Measurements from ENCODE around the gene PLAC9.

PLAC9 gene

GRCh38 chr10:80186364-80187012, 54.0 kb downstream of the PLAC9 start:
- Histone ChIP-seq H3K27me3 (ENCODE audit: insufficient read depth, low read length) (no peaks in the 10 kb centered on the region), H3K36me3 (ENCODE audit: insufficient read depth, low read length) (no peaks in the 10 kb centered on the region), H2AFZ (ENCODE audit: low read depth, low read length) (peak overlapping the region; percentile 16), H3K4me3 (ENCODE audit: low read length) (no peak overlapping the region), H3K4me1 (ENCODE audit: insufficient read depth, low read length) (no peaks in the 10 kb centered on the region), H3K9me3 (ENCODE audit: low read length) (no peaks in the 10 kb centered on the region)

- no peak overlapping the region for H3K4me3 ChIP-seq (ENCODE audit: low read length)
- H3K27me3 ChIP-seq (ENCODE audit: insufficient read depth, low read length): no peaks in the 10 kb centered on the region
- H2AFZ ChIP-seq (ENCODE audit: low read depth, low read length): peak overlapping the region; percentile 16
- H3K36me3 ChIP-seq (ENCODE audit: insufficient read depth, low read length): no peaks in the 10 kb centered on the region
- H3K4me1 ChIP-seq (ENCODE audit: insufficient read depth, low read length): no peaks in the 10 kb centered on the region
- peaks cover 1% of the 10 kb centered on the region for H3K9me3 ChIP-seq (ENCODE audit: low read length)
Observed at GRCh38 chr10:80187060-80187459, 54.5 kb downstream of the PLAC9 start.

GRCh38 chr10:80187465-80188409, 55.2 kb downstream of the PLAC9 start:
- Histone ChIP-seq H3K9me3 (ENCODE audit: low read length) (peaks cover 1% of the 10 kb centered on the region), H3K4me3 (ENCODE audit: low read length) (no peak overlapping the region), H2AFZ (ENCODE audit: low read depth, low read length) (no peak overlapping the region), H3K27me3 (ENCODE audit: insufficient read depth, low read length) (no peaks in the 10 kb centered on the region), H3K36me3 (ENCODE audit: insufficient read depth, low read length) (no peaks in the 10 kb centered on the region), H3K4me1 (ENCODE audit: insufficient read depth, low read length) (no peaks in the 10 kb centered on the region)

- H2AFZ ChIP-seq (ENCODE audit: low read depth, low read length): no peak overlapping the region
- no peaks in the 10 kb centered on the region for H3K4me1 ChIP-seq (ENCODE audit: insufficient read depth, low read length)
- H3K4me3 ChIP-seq (ENCODE audit: low read length): no peak overlapping the region
- no peaks in the 10 kb centered on the region for H3K27me3 ChIP-seq (ENCODE audit: insufficient read depth, low read length)
- no peaks in the 10 kb centered on the region for H3K36me3 ChIP-seq (ENCODE audit: insufficient read depth, low read length)
- peaks cover 1% of the 10 kb centered on the region for H3K9me3 ChIP-seq (ENCODE audit: low read length)
Observed at GRCh38 chr10:80188713-80189112, 56.2 kb downstream of the PLAC9 start.

- Histone ChIP-seq H2AFZ (ENCODE audit: low read depth, low read length) (no peak overlapping the region), H3K9me3 (ENCODE audit: low read length) (peaks cover 1% of the 10 kb centered on the region), H3K36me3 (ENCODE audit: insufficient read depth, low read length) (no peaks in the 10 kb centered on the region), H3K4me1 (ENCODE audit: insufficient read depth, low read length) (no peaks in the 10 kb centered on the region), H3K4me3 (ENCODE audit: low read length) (no peak overlapping the region), H3K27me3 (ENCODE audit: insufficient read depth, low read length) (no peaks in the 10 kb centered on the region)
Observed at GRCh38 chr10:80191589-80192270, 59.2 kb downstream of the PLAC9 start.

GRCh38 chr10:80192553-80192952, 60.0 kb downstream of the PLAC9 start:
- Histone ChIP-seq H3K36me3 (ENCODE audit: insufficient read depth, low read length) (no peaks in the 10 kb centered on the region), H2AFZ (ENCODE audit: low read depth, low read length) (no peak overlapping the region), H3K4me3 (ENCODE audit: low read length) (no peak overlapping the region), H3K4me1 (ENCODE audit: insufficient read depth, low read length) (no peaks in the 10 kb centered on the region), H3K27me3 (ENCODE audit: insufficient read depth, low read length) (no peaks in the 10 kb centered on the region), H3K9me3 (ENCODE audit: low read length) (peaks cover 1% of the 10 kb centered on the region)

GRCh38 chr10:80194373-80195045, 62.0 kb downstream of the PLAC9 start:
- Histone ChIP-seq H3K4me3 (ENCODE audit: low read length) (no peak overlapping the region), H3K27me3 (ENCODE audit: insufficient read depth, low read length) (no peaks in the 10 kb centered on the region), H3K36me3 (ENCODE audit: insufficient read depth, low read length) (no peaks in the 10 kb centered on the region), H3K9me3 (ENCODE audit: low read length) (peaks cover 1% of the 10 kb centered on the region), H2AFZ (ENCODE audit: low read depth, low read length) (no peak overlapping the region), H3K4me1 (ENCODE audit: insufficient read depth, low read length) (no peaks in the 10 kb centered on the region)
